ENCODE data around the gene GABRG3. TPM values are rescaled to one million over a fixed set of nuclear protein-coding genes. Genes with fewer than 3 reads are reported as not detected.

Gene GABRG3
- polyA plus RNA-seq, 1 donor (not counting 4 experiments of a cell fraction or from before 2014, with no cell fraction given) = not detected

- Histone ChIP-seq H3K9me1 (ENCODE audit: control insufficient read depth, extremely low read depth, insufficient read depth, low read length) (no peaks in the 10 kb centered on the region), H3K27me3 (ENCODE audit: control insufficient read depth, extremely low read depth, insufficient read depth, low read length) (no peaks in the 10 kb centered on the region), H3K9me3 (ENCODE audit: control insufficient read depth, low read depth, low read length) (peaks cover 6% of the 10 kb centered on the region), H3K27ac (ENCODE audit: control insufficient read depth, insufficient read depth, low read length) (no peak overlapping the region), H3K79me2 (ENCODE audit: control insufficient read depth, insufficient read depth, low read length) (no peaks in the 10 kb centered on the region), H3K4me1 (ENCODE audit: control insufficient read depth, extremely low read depth, insufficient read depth, low read length) (no peaks in the 10 kb centered on the region), H3K36me3 (ENCODE audit: control insufficient read depth in 2 of 2, extremely low read depth in 1 of 2, insufficient read depth in 2 of 2, low read length in 2 of 2) (no peaks in the 10 kb centered on the region), H3K9ac (ENCODE audit: control insufficient read depth, extremely low read depth, insufficient read depth, low read length) (no peak overlapping the region), H3K4me2 (ENCODE audit: control insufficient read depth, extremely low read depth, insufficient read depth, low read depth, low read length) (no peak overlapping the region), H4K20me1 (ENCODE audit: control insufficient read depth, extremely low read depth, insufficient read depth, low read length) (no peaks in the 10 kb centered on the region), H3K4me3 (ENCODE audit: control insufficient read depth in 2 of 3, extremely low read depth in 1 of 3, insufficient read depth in 2 of 3, low read depth in 1 of 3, low read length in 3 of 3) (no peak overlapping the region), H2AFZ (ENCODE audit: control insufficient read depth, low read length) (no peak overlapping the region)
- dilution Hi-C loops (cut with MboI; ENCODE audit: extremely low pct_ligation_motif_present, low sequenced_read_pairs) = no loop called here
- DNase-seq (ENCODE audit: low read depth, low spot score) (no peak), FAIRE-seq (no peak)
- TF ChIP-seq EZH2 (IDR thresholded peaks at IDR 0.05; ENCODE audit: low read length) (no peak), CTCF (optimal IDR thresholded peaks at IDR 0.05 in 1 of 3, IDR thresholded peaks at IDR 0.05 in 1 of 3, conservative IDR thresholded peaks at IDR 0.05 in 1 of 3; ENCODE audit: extremely low read depth in 1 of 3, insufficient read depth in 2 of 3, low read length in 3 of 3) (no peak)
Measured at GRCh38 chr15:27327467-27328025, 356.6 kb downstream of the GABRG3 start.

- dilution Hi-C loops (cut with MboI; ENCODE audit: extremely low pct_ligation_motif_present, low sequenced_read_pairs) = no loop called here
- Histone ChIP-seq H3K79me2 (ENCODE audit: control insufficient read depth, insufficient read depth, low read length) (no peaks in the 10 kb centered on the region), H3K36me3 (ENCODE audit: control insufficient read depth in 2 of 2, extremely low read depth in 1 of 2, insufficient read depth in 2 of 2, low read length in 2 of 2) (no peaks in the 10 kb centered on the region), H2AFZ (ENCODE audit: control insufficient read depth, low read length) (no peak overlapping the region), H3K4me3 (ENCODE audit: control insufficient read depth in 2 of 3, extremely low read depth in 1 of 3, insufficient read depth in 2 of 3, low read depth in 1 of 3, low read length in 3 of 3) (no peak overlapping the region), H3K4me1 (ENCODE audit: control insufficient read depth, extremely low read depth, insufficient read depth, low read length) (no peaks in the 10 kb centered on the region), H3K9me3 (ENCODE audit: control insufficient read depth, low read depth, low read length) (peaks cover 6% of the 10 kb centered on the region), H3K9ac (ENCODE audit: control insufficient read depth, extremely low read depth, insufficient read depth, low read length) (no peak overlapping the region), H3K9me1 (ENCODE audit: control insufficient read depth, extremely low read depth, insufficient read depth, low read length) (no peaks in the 10 kb centered on the region), H3K4me2 (ENCODE audit: control insufficient read depth, extremely low read depth, insufficient read depth, low read depth, low read length) (no peak overlapping the region), H3K27ac (ENCODE audit: control insufficient read depth, insufficient read depth, low read length) (no peak overlapping the region), H4K20me1 (ENCODE audit: control insufficient read depth, extremely low read depth, insufficient read depth, low read length) (no peaks in the 10 kb centered on the region), H3K27me3 (ENCODE audit: control insufficient read depth, extremely low read depth, insufficient read depth, low read length) (no peaks in the 10 kb centered on the region)
- FAIRE-seq (no peak), DNase-seq (ENCODE audit: low read depth, low spot score) (no peak)
- TF ChIP-seq CTCF (optimal IDR thresholded peaks at IDR 0.05 in 1 of 3, IDR thresholded peaks at IDR 0.05 in 1 of 3, conservative IDR thresholded peaks at IDR 0.05 in 1 of 3; ENCODE audit: extremely low read depth in 1 of 3, insufficient read depth in 2 of 3, low read length in 3 of 3) (no peak), EZH2 (IDR thresholded peaks at IDR 0.05; ENCODE audit: low read length) (no peak)
Measured at GRCh38 chr15:27328186-27328585, 357.2 kb downstream of the GABRG3 start.
